ENCODE results near the gene AACS.
"Not testable (repeated sequence)": the region's sequence is repeated elsewhere in the genome, so short reads cannot be mapped to it uniquely, and the experiment has no call there.

AACS gene

DNA sequence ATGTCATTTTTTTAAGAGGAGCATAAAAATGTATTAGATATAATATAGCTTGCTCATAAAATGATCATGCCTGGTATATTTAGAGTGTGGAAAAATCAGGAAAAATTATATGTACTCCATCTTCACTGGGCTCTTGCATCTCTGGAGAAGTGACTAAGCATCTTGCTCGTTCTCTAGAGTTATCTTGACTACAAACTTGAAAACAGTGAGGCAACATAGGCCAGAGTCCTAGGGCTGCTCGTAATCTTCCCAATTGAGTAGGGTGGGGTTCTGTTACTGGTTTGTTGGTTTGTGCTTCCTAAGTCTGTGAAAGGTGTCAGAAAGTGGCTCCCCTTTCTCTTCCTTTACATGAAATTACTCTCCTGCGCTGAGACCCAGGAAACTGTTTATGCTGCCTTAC, 46.2 kb downstream of the AACS start:
- no peak for DNase-seq
- Histone ChIP-seq H3K27me3 (ENCODE audit: insufficient read depth, low read length, poor library complexity) (no peaks in the 10 kb centered on the region), H3K56ac (ENCODE audit: low read length) (no peak overlapping the region), H3K4me2 (ENCODE audit: low read length) (no peak overlapping the region), H3K79me1 (ENCODE audit: low read length) (no peaks in the 10 kb centered on the region), H3K4ac (ENCODE audit: low read depth, low read length) (no peak overlapping the region), H3K4me3 (ENCODE audit: low read length) (no peak overlapping the region), H3K27ac (ENCODE audit: low read depth, low read length) (no peak overlapping the region), H2BK15ac (replicated peaks; ENCODE audit: low read depth) (no peak overlapping the region), H3K4me1 (ENCODE audit: control insufficient read depth, low read depth, low read length) (no peaks in the 10 kb centered on the region), H4K5ac (ENCODE audit: low read length) (no peak overlapping the region), H3K23ac (ENCODE audit: low read length) (no peak overlapping the region), H2AK5ac (ENCODE audit: low read length) (no peak overlapping the region), H3K36me3 (ENCODE audit: control insufficient read depth, insufficient read depth, low read length) (peaks cover 8% of the 10 kb centered on the region), H3K18ac (ENCODE audit: low read length) (no peak overlapping the region), H2BK120ac (ENCODE audit: low read depth, low read length) (no peak overlapping the region), H2BK5ac (ENCODE audit: low read length) (no peak overlapping the region), H3K79me2 (ENCODE audit: control insufficient read depth, insufficient read depth, low read length) (no peaks in the 10 kb centered on the region), H3K9ac (ENCODE audit: low read length) (no peak overlapping the region), H4K8ac (ENCODE audit: low read depth, low read length) (no peak overlapping the region)
- WGBS (ENCODE audit: extremely low coverage, insufficient coverage, low lambda C conversion rate), result no CpG with 5 or more reads among the region's 3 CpGs

DNA sequence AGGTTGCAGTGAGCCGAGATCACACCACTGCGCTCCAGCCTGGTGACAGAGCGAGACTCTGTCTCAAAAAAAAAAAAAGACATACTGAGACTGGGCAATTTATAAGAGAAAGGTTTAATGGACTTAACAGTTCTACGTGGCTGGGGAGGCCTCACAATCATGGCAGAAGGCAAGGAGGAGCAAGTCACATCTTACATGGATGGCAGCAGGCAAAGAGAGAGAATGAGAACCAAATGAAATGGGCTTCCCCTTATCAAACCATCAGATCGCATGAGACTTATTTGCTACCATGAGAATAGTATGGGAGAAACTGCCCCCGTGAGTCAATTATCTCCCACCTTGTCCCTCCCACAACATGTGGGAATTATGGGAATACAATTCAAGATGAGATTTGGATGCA, 47.4 kb downstream of the AACS start:
- H2AK5ac ChIP-seq (ENCODE audit: low read length); H2BK5ac ChIP-seq (ENCODE audit: low read length); H2BK15ac ChIP-seq (replicated peaks; ENCODE audit: low read depth); H2BK120ac ChIP-seq (ENCODE audit: low read depth, low read length); H4K8ac ChIP-seq (ENCODE audit: low read depth, low read length); H3K4me2 ChIP-seq (ENCODE audit: low read length); H3K79me1 ChIP-seq (ENCODE audit: low read length); H3K27me3 ChIP-seq (ENCODE audit: insufficient read depth, low read length, poor library complexity); H3K4ac ChIP-seq (ENCODE audit: low read depth, low read length); H3K56ac ChIP-seq (ENCODE audit: low read length); H3K18ac ChIP-seq (ENCODE audit: low read length); H3K36me3 ChIP-seq (ENCODE audit: control insufficient read depth, insufficient read depth, low read length); H3K9ac ChIP-seq (ENCODE audit: low read length); DNase-seq; H4K5ac ChIP-seq (ENCODE audit: low read length); H3K27ac ChIP-seq (ENCODE audit: low read depth, low read length); H3K4me3 ChIP-seq (ENCODE audit: low read length); H3K4me1 ChIP-seq (ENCODE audit: control insufficient read depth, low read depth, low read length); H3K79me2 ChIP-seq (ENCODE audit: control insufficient read depth, insufficient read depth, low read length); H3K23ac ChIP-seq (ENCODE audit: low read length): not testable (repeated sequence)
- WGBS (ENCODE audit: extremely low coverage, insufficient coverage, low lambda C conversion rate), result no CpG with 5 or more reads among the region's 6 CpGs

DNA sequence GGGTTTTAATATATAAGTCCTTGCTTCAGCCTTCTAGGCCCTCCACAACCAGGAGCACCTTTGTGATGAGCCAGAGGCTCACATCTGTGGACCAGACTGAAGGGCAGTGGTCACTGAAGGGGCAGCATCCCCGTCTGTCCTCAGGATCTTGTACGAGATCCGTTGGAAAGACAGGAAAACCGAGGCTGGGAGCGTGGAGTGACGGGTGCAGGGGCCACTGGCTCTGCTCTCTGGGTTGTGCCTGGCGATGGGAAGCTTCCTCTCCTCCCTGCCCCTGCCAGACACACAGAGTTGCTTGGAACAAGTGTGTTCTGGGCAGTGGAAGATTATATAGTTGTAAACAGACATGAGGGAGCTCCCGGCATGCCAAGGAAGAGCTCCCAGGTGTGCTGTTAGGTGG, 48.0 kb downstream of the AACS start:
- no peak overlapping the region for H2BK15ac ChIP-seq (replicated peaks; ENCODE audit: low read depth)
- H3K4ac ChIP-seq (ENCODE audit: low read depth, low read length), result no peak overlapping the region
- no CpG with 5 or more reads among the region's 8 CpGs for WGBS (ENCODE audit: extremely low coverage, insufficient coverage, low lambda C conversion rate)
- no peak overlapping the region for H3K27ac ChIP-seq (ENCODE audit: low read depth, low read length)
- H3K23ac ChIP-seq (ENCODE audit: low read length), result no peak overlapping the region
- H3K18ac ChIP-seq (ENCODE audit: low read length), result no peak overlapping the region
- no peaks in the 10 kb centered on the region for H3K79me1 ChIP-seq (ENCODE audit: low read length)
- H3K27me3 ChIP-seq (ENCODE audit: insufficient read depth, low read length, poor library complexity), result no peaks in the 10 kb centered on the region
- H3K9ac ChIP-seq (ENCODE audit: low read length), result no peak overlapping the region
- no peak overlapping the region for H3K56ac ChIP-seq (ENCODE audit: low read length)
- H4K5ac ChIP-seq (ENCODE audit: low read length), result no peak overlapping the region
- no peak overlapping the region for H4K8ac ChIP-seq (ENCODE audit: low read depth, low read length)
- no peak overlapping the region for H2BK120ac ChIP-seq (ENCODE audit: low read depth, low read length)
- no peak for DNase-seq
- no peak overlapping the region for H3K4me2 ChIP-seq (ENCODE audit: low read length)
- no peaks in the 10 kb centered on the region for H3K79me2 ChIP-seq (ENCODE audit: control insufficient read depth, insufficient read depth, low read length)
- no peak overlapping the region for H2BK5ac ChIP-seq (ENCODE audit: low read length)
- peaks cover 5% of the 10 kb centered on the region for H3K36me3 ChIP-seq (ENCODE audit: control insufficient read depth, insufficient read depth, low read length)
- no peak overlapping the region for H2AK5ac ChIP-seq (ENCODE audit: low read length)
- no peak overlapping the region for H3K4me3 ChIP-seq (ENCODE audit: low read length)
- no peaks in the 10 kb centered on the region for H3K4me1 ChIP-seq (ENCODE audit: control insufficient read depth, low read depth, low read length)

DNA sequence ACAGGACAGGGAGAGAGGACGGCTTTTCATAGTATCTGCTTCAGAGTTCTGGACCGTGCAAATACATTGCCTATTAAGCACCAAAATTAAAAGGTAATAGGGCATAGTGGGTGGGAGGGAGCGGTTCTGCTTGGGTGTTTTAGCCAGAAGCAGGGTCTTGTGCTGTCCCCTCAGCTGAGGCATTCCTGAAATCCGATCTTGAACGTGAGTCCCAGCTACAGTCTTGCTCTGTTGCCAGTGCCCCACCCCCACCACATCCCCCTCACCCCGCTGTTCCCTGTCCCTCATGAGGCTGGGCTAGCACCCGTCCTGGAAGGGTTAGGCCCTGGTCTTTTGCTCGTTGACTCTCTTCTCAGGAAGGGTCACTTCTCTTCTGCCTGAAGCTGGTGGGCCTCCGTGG, 48.6 kb downstream of the AACS start:
- H3K9ac ChIP-seq (ENCODE audit: low read length), result no peak overlapping the region
- H3K4me1 ChIP-seq (ENCODE audit: control insufficient read depth, low read depth, low read length), result no peaks in the 10 kb centered on the region
- H4K5ac ChIP-seq (ENCODE audit: low read length), result no peak overlapping the region
- no peak overlapping the region for H2BK120ac ChIP-seq (ENCODE audit: low read depth, low read length)
- no peak for DNase-seq
- no peaks in the 10 kb centered on the region for H3K27me3 ChIP-seq (ENCODE audit: insufficient read depth, low read length, poor library complexity)
- no peak overlapping the region for H3K4ac ChIP-seq (ENCODE audit: low read depth, low read length)
- H3K4me2 ChIP-seq (ENCODE audit: low read length), result no peak overlapping the region
- no CpG with 5 or more reads among the region's 9 CpGs for WGBS (ENCODE audit: extremely low coverage, insufficient coverage, low lambda C conversion rate)
- no peak overlapping the region for H2BK5ac ChIP-seq (ENCODE audit: low read length)
- no peak overlapping the region for H3K56ac ChIP-seq (ENCODE audit: low read length)
- peaks cover 5% of the 10 kb centered on the region for H3K36me3 ChIP-seq (ENCODE audit: control insufficient read depth, insufficient read depth, low read length)
- no peaks in the 10 kb centered on the region for H3K79me2 ChIP-seq (ENCODE audit: control insufficient read depth, insufficient read depth, low read length)
- no peak overlapping the region for H3K27ac ChIP-seq (ENCODE audit: low read depth, low read length)
- H3K79me1 ChIP-seq (ENCODE audit: low read length), result no peaks in the 10 kb centered on the region
- no peak overlapping the region for H3K4me3 ChIP-seq (ENCODE audit: low read length)
- H3K18ac ChIP-seq (ENCODE audit: low read length), result no peak overlapping the region
- no peak overlapping the region for H3K23ac ChIP-seq (ENCODE audit: low read length)
- H2BK15ac ChIP-seq (replicated peaks; ENCODE audit: low read depth), result no peak overlapping the region
- H4K8ac ChIP-seq (ENCODE audit: low read depth, low read length), result no peak overlapping the region
- H2AK5ac ChIP-seq (ENCODE audit: low read length), result no peak overlapping the region

DNA sequence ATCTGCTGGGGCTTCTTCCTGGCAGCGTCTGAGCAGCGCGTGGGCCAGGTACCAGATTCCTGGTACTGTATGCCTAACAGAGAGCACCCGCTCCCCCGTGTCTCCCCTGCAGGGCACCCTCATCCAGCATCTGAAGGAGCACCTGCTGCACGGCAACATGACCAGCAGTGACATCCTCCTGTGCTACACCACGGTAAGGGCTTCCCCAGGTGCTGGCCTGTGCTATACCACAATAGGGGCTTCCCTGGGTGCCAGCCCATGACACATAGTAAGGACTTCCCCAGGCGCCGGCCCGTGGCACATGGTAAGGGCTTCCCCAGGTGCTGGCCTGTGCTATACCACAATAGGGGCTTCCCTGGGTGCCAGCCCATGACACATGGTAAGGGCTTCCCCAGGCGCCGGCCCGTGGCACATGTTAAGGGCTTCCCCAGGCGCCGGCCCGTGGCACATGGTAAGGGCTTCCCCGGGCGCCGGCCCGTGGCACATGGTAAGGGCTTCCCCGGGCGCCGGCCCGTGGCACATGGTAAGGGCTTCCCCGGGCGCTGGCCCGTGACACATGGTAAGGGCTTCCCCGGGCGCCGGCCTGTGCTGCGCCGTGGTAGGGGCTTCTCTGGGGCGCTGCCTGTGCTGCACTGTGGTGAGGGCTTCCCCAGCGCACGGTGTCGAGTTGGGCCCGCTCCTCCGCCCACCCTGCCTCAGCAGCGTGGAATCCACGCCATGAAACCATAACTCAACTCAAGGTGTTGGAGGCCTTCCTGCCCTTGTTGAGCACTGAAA, 49.3 kb downstream of the AACS start:
- no peak overlapping the region for H3K27ac ChIP-seq (ENCODE audit: low read depth, low read length)
- H2BK15ac ChIP-seq (replicated peaks; ENCODE audit: low read depth), result no peak overlapping the region
- H4K5ac ChIP-seq (ENCODE audit: low read length), result no peak overlapping the region
- H3K18ac ChIP-seq (ENCODE audit: low read length), result no peak overlapping the region
- no peak overlapping the region for H2BK5ac ChIP-seq (ENCODE audit: low read length)
- no peak overlapping the region for H3K56ac ChIP-seq (ENCODE audit: low read length)
- H2BK120ac ChIP-seq (ENCODE audit: low read depth, low read length), result no peak overlapping the region
- no peak overlapping the region for H3K4me2 ChIP-seq (ENCODE audit: low read length)
- H3K27me3 ChIP-seq (ENCODE audit: insufficient read depth, low read length, poor library complexity), result no peaks in the 10 kb centered on the region
- H3K23ac ChIP-seq (ENCODE audit: low read length), result no peak overlapping the region
- H3K79me2 ChIP-seq (ENCODE audit: control insufficient read depth, insufficient read depth, low read length), result no peaks in the 10 kb centered on the region
- no peak overlapping the region for H3K9ac ChIP-seq (ENCODE audit: low read length)
- peaks cover 3% of the 10 kb centered on the region for H3K36me3 ChIP-seq (ENCODE audit: control insufficient read depth, insufficient read depth, low read length)
- no peaks in the 10 kb centered on the region for H3K79me1 ChIP-seq (ENCODE audit: low read length)
- H3K4me3 ChIP-seq (ENCODE audit: low read length), result no peak overlapping the region
- no peak for DNase-seq
- WGBS (ENCODE audit: extremely low coverage, insufficient coverage, low lambda C conversion rate), result no CpG with 5 or more reads among the region's 40 CpGs
- no peak overlapping the region for H2AK5ac ChIP-seq (ENCODE audit: low read length)
- no peak overlapping the region for H4K8ac ChIP-seq (ENCODE audit: low read depth, low read length)
- no peak overlapping the region for H3K4ac ChIP-seq (ENCODE audit: low read depth, low read length)
- no peaks in the 10 kb centered on the region for H3K4me1 ChIP-seq (ENCODE audit: control insufficient read depth, low read depth, low read length)

DNA sequence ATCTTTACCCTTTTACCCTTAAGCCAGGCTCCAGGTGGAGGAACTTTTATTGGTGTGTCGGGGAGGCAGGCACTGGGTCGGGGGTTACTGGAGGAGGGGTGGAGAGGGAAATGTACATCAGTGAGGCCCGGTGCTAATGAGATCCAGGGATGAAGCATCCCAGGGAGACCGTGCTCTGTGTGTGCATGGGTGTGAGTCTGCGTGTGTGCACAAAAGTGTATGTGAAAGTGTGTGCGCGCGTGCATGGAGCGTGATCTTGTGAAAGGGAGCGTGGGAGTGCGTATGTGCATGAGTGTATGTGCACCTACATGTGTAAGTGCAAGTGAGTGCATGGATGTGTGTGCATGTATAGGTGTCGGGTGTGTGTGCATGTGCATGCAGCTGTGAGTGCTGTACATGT, 55.3 kb downstream of the AACS start:
- Histone ChIP-seq H3K4me2 (ENCODE audit: low read length) (no peak overlapping the region), H3K27me3 (ENCODE audit: insufficient read depth, low read length, poor library complexity) (no peaks in the 10 kb centered on the region), H3K9ac (ENCODE audit: low read length) (no peak overlapping the region), H2BK5ac (ENCODE audit: low read length) (no peak overlapping the region), H3K4ac (ENCODE audit: low read depth, low read length) (no peak overlapping the region), H3K18ac (ENCODE audit: low read length) (no peak overlapping the region), H4K5ac (ENCODE audit: low read length) (no peak overlapping the region), H3K4me1 (ENCODE audit: control insufficient read depth, low read depth, low read length) (no peaks in the 10 kb centered on the region), H3K4me3 (ENCODE audit: low read length) (no peak overlapping the region), H3K23ac (ENCODE audit: low read length) (no peak overlapping the region), H4K8ac (ENCODE audit: low read depth, low read length) (no peak overlapping the region), H2BK120ac (ENCODE audit: low read depth, low read length) (no peak overlapping the region), H3K79me2 (ENCODE audit: control insufficient read depth, insufficient read depth, low read length) (no peaks in the 10 kb centered on the region), H3K36me3 (ENCODE audit: control insufficient read depth, insufficient read depth, low read length) (peaks cover 8% of the 10 kb centered on the region), H2AK5ac (ENCODE audit: low read length) (no peak overlapping the region), H2BK15ac (replicated peaks; ENCODE audit: low read depth) (no peak overlapping the region), H3K27ac (ENCODE audit: low read depth, low read length) (no peak overlapping the region), H3K56ac (ENCODE audit: low read length) (no peak overlapping the region), H3K79me1 (ENCODE audit: low read length) (peaks cover 4% of the 10 kb centered on the region)
- no CpG with 5 or more reads among the region's 12 CpGs for WGBS (ENCODE audit: extremely low coverage, insufficient coverage, low lambda C conversion rate)
- DNase-seq, result no peak

Measured in mesendoderm (in vitro differentiated cells).